ENCODE results near the gene NPFF. TPM values are rescaled to one million over a fixed set of nuclear protein-coding genes. Genes with fewer than 3 reads are reported as not detected.

The NPFF gene
- total RNA-seq, 2 donors from 2014 or later: 9.1 TPM; not detected in 1

- DNase-seq (ENCODE audit: low spot score) (no peak), ATAC-seq (ENCODE audit: insufficient number of reproducible peaks, low FRiP score, low read depth) (no peak)
- no peaks in the 10 kb centered on the region for H3K27me3 ChIP-seq (replicated peaks; ENCODE audit: insufficient read depth)
- no peaks in the 10 kb centered on the region for H3K9me3 ChIP-seq
- peaks cover 39% of the 10 kb centered on the region for H3K36me3 ChIP-seq
- no peak for TF ChIP-seq CTCF (IDR thresholded peaks at IDR 0.05)
- H3K4me1 ChIP-seq (ENCODE audit: control insufficient read depth in 1 of 2, low read depth in 2 of 2): peaks cover 0 to 5% of the 10 kb centered on the region in 2 donors
- no peak overlapping the region for H3K4me3 ChIP-seq
- no peak overlapping the region for H3K27ac ChIP-seq
Measured at GRCh38 chr12:53486736-53487487, 20.4 kb downstream of the NPFF start.

GRCh38 chr12:53485955-53486735 lies 21.1 kb downstream of the NPFF start:
- ATAC-seq (ENCODE audit: insufficient number of reproducible peaks, low FRiP score, low read depth): no peak
- Histone ChIP-seq H3K36me3 (peaks cover 46% of the 10 kb centered on the region), H3K4me1 (ENCODE audit: control insufficient read depth in 1 of 2, low read depth in 2 of 2) (no peaks in the 10 kb centered on the region), H3K27me3 (replicated peaks; ENCODE audit: insufficient read depth) (no peaks in the 10 kb centered on the region), H3K27ac (no peak overlapping the region), H3K9me3 (no peaks in the 10 kb centered on the region), H3K4me3 (no peak overlapping the region)
- no peak for TF ChIP-seq CTCF (IDR thresholded peaks at IDR 0.05)
- no peak for DNase-seq (ENCODE audit: low spot score)

- no peak for TF ChIP-seq CTCF (IDR thresholded peaks at IDR 0.05)
- Histone ChIP-seq H3K27me3 (replicated peaks; ENCODE audit: insufficient read depth) (no peaks in the 10 kb centered on the region), H3K9me3 (no peaks in the 10 kb centered on the region), H3K27ac (no peak overlapping the region), H3K4me3 (no peak overlapping the region), H3K4me1 (ENCODE audit: control insufficient read depth in 1 of 2, low read depth in 2 of 2) (no peaks in the 10 kb centered on the region), H3K36me3 (peaks cover 56% of the 10 kb centered on the region)
- DNase-seq (ENCODE audit: low spot score) (no peak), ATAC-seq (ENCODE audit: insufficient number of reproducible peaks, low FRiP score, low read depth) (no peak)
Measured at GRCh38 chr12:53484686-53485575, 22.4 kb downstream of the NPFF start.

- Histone ChIP-seq H3K4me1 (ENCODE audit: control insufficient read depth in 1 of 2, low read depth in 2 of 2) (no peaks in the 10 kb centered on the region), H3K9me3 (no peaks in the 10 kb centered on the region), H3K36me3 (peaks cover 64% of the 10 kb centered on the region), H3K27me3 (replicated peaks; ENCODE audit: insufficient read depth) (no peaks in the 10 kb centered on the region), H3K4me3 (no peak overlapping the region), H3K27ac (no peak overlapping the region)
- DNase-seq (ENCODE audit: low spot score) (no peak), ATAC-seq (ENCODE audit: insufficient number of reproducible peaks, low FRiP score, low read depth) (no peak)
- no peak for TF ChIP-seq CTCF (IDR thresholded peaks at IDR 0.05)
Measured at GRCh38 chr12:53483979-53484377, 23.3 kb downstream of the NPFF start.
